Fibroblast of peridontal ligament (primary cell): ENCODE data around the gene FLT4.

Experiments used
- DNase-seq: peaks from one replicate; pipeline ENCODE4 v3.0.0-alpha.2; 2010; ENCODE audit errors: extremely low read depth

FLT4 gene

GRCh38 chr5:180626661-180627385, 22.6 kb downstream of the FLT4 start:
- DNase-seq, result no peak

- no peak for DNase-seq
These were observed 23.4 kb downstream of the FLT4 start for GRCh38 chr5:180625791-180626660.

- DNase-seq, result no peak
These were observed 24.1 kb downstream of the FLT4 start for GRCh38 chr5:180625125-180625790.

GRCh38 chr5:180624587-180624986, 24.8 kb downstream of the FLT4 start:
- no peak for DNase-seq

GRCh38 chr5:180623844-180624243, 25.6 kb downstream of the FLT4 start:
- DNase-seq, result no peak

- no peak for DNase-seq
These were observed 26.0 kb downstream of the FLT4 start for GRCh38 chr5:180623411-180623834.

- no peak for DNase-seq
These were observed 26.5 kb downstream of the FLT4 start for GRCh38 chr5:180622910-180623309.

- no peak for DNase-seq
These were observed 28.1 kb downstream of the FLT4 start for GRCh38 chr5:180621311-180621710.

GRCh38 chr5:180620014-180620413, 29.4 kb downstream of the FLT4 start:
- DNase-seq, result no peak

- DNase-seq, result no peak
These were observed 29.9 kb downstream of the FLT4 start for GRCh38 chr5:180619563-180619915.

GRCh38 chr5:180618829-180619562, 30.4 kb downstream of the FLT4 start:
- peak; percentile 16 for DNase-seq

GRCh38 chr5:180618487-180618828, 30.9 kb downstream of the FLT4 start:
- DNase-seq, result no peak

GRCh38 chr5:180613814-180614188, 35.6 kb downstream of the FLT4 start:
- DNase-seq, result no peak

- DNase-seq, result no peak
These were observed 36.1 kb downstream of the FLT4 start for GRCh38 chr5:180613188-180613813.

- no peak for DNase-seq
These were observed 36.7 kb downstream of the FLT4 start for GRCh38 chr5:180612683-180613082.

GRCh38 chr5:180611140-180611850, 38.1 kb downstream of the FLT4 start:
- DNase-seq, result no peak

- DNase-seq, result no peak
These were observed 39.4 kb downstream of the FLT4 start for GRCh38 chr5:180609817-180610550.

- DNase-seq, result no peak
These were observed 40.0 kb downstream of the FLT4 start for GRCh38 chr5:180609386-180609785.

- DNase-seq, result no peak
These were observed 40.7 kb downstream of the FLT4 start for GRCh38 chr5:180608572-180609310.
